CD4-positive, alpha-beta memory T cell (primary cell): ENCODE results near the gene NCBP2L. TPM values are rescaled to one million over a fixed set of nuclear protein-coding genes. Genes with fewer than 3 reads are reported as not detected.

Experiments used
- CTCF ChIA-PET: fragments of 350-600 bp; sonication (Branson Sonifier 250); formaldehyde crosslinking; loops from one replicate; lab custom pipeline; 2021; ENCODE audit warnings: inconsistent platforms; ENCODE audit not compliant: partially characterized antibody; lab: Charles Lee
- POLR2A ChIA-PET: fragments of 350-600 bp; sonication (Branson Sonifier 250); formaldehyde crosslinking; loops from one replicate; lab custom pipeline; 2021; ENCODE audit not compliant: partially characterized antibody; lab: Charles Lee
- DNase-seq, 5 donors: peaks; one replicate each; pipeline versions ENCODE4 v3.0.0 to v3.0.0-alpha.2; 2020 to 2022; ENCODE audit warnings: mixed read lengths in 1 of 5
- H3K27ac ChIP-seq: one replicate; pipeline ENCODE4 v1.7.0; 2013; ENCODE audit warnings: low read depth, low read length
- H3K27me3 ChIP-seq: 2 replicates; pipeline ENCODE4 v1.7.0; 2013; ENCODE audit warnings: mild to moderate bottlenecking, low read length, moderate library complexity; ENCODE audit not compliant: insufficient read depth
- H3K36me3 ChIP-seq: 2 replicates; pipeline ENCODE4 v1.7.0; 2013; ENCODE audit warnings: mild to moderate bottlenecking, low read length, moderate library complexity; ENCODE audit not compliant: insufficient read depth
- H3K4me1 ChIP-seq: 2 replicates; pipeline ENCODE4 v1.7.0; 2013; ENCODE audit warnings: mild to moderate bottlenecking, low read length, moderate library complexity; ENCODE audit not compliant: insufficient read depth
- H3K4me3 ChIP-seq, 2 donors: one replicate each; pipeline ENCODE4 v1.7.0; 2013; ENCODE audit warnings: low read length in 2 of 2, mild to moderate bottlenecking in 1 of 2
- H3K9me3 ChIP-seq, 2 donors: one replicate each; pipeline ENCODE4 v1.7.0; 2013; ENCODE audit warnings: low read length in 2 of 2, control low read depth in 1 of 2; ENCODE audit not compliant: control insufficient read depth in 1 of 2
- H3K27ac Mint-ChIP-seq, 7 donors: one replicate each; pipeline ENCODE4 v1.8.0; 2020 to 2021; ENCODE audit warnings: mixed read lengths in 7 of 7, mild to moderate bottlenecking in 6 of 7, inconsistent platforms in 3 of 7, moderate library complexity in 3 of 7
- H3K27me3 Mint-ChIP-seq, 2 donors: one replicate each; pipeline ENCODE4 v1.8.0; 2020 to 2021; ENCODE audit warnings: mixed read lengths in 2 of 2
- H3K36me3 Mint-ChIP-seq, 2 donors: one replicate each; pipeline ENCODE4 v1.8.0; 2020 to 2021; ENCODE audit warnings: mixed read lengths in 2 of 2, inconsistent platforms in 1 of 2, mild to moderate bottlenecking in 1 of 2
- H3K4me1 Mint-ChIP-seq, 4 donors: one replicate each; pipeline ENCODE4 v1.8.0; 2020 to 2021; ENCODE audit warnings: mixed read lengths in 4 of 4, mild to moderate bottlenecking in 1 of 4
- H3K4me3 Mint-ChIP-seq, 8 donors: one replicate each; pipeline ENCODE4 v1.8.0; 2020 to 2021; ENCODE audit warnings: mixed read lengths in 8 of 8, mild to moderate bottlenecking in 7 of 8, moderate library complexity in 6 of 8, inconsistent platforms in 3 of 8
- H3K9me3 Mint-ChIP-seq, 8 donors: one replicate each; pipeline ENCODE4 v1.8.0; 2020 to 2021; ENCODE audit warnings: mixed read lengths in 8 of 8, mild to moderate bottlenecking in 5 of 8, inconsistent platforms in 3 of 8, moderate library complexity in 1 of 8
- intact Hi-C: fragments of 100-400 bp; cut with micrococcal nuclease; formaldehyde crosslinking; loops from one replicate; pipeline ENCODE4 v1.15.1; 2023
- polyA plus RNA-seq, 2 donors: library from polyadenylated mRNA; unstranded; fragments of 300-500 nt; fragmentation: Illumina TruSeq; gene quantifications; one replicate each; pipeline ENCODE4 v1.2.3, GENCODE V29; 2021
- total RNA-seq, 2 experiments: library from RNA; stranded (reverse); gene quantifications; one replicate each; pipeline ENCODE4 v1.2.3, GENCODE V29; 2021

Gene NCBP2L
- total and polyA plus RNA-seq, 4 experiments from 2014 or later, result not detected

- H3K36me3 ChIP-seq, result no peaks in the 10 kb centered on the region
- peaks cover 0 to 5% of the 10 kb centered on the region in 2 donors for H3K36me3 Mint-ChIP-seq
Observed at GRCh38 chrX:107733686-107734085, 43.8 kb upstream of the NCBP2L start.

DNA sequence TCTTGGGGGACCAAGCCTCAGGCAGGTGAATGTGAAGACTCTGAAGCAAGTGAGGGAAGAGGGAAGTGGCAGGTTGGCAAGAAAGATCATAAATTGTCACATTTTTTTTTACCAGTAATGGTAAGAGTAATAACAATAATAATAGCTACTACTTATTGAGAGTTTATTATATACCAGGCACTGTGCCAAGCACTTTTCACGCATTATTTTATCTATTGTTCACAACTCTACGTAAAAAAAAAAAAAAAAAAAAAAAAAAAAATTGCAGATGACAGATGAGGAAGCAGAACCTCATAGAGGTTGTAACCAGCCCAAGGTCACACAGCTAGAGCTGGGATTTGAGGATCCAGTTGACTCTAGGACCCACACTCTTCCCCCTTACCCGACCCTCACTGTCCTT is 42.9 kb upstream of the NCBP2L start:
- Histone ChIP-seq H3K9me3 (no peaks in the 10 kb centered on the region), H3K4me1 (peaks cover 9% of the 10 kb centered on the region), H3K36me3 (no peaks in the 10 kb centered on the region), H3K27me3 (no peaks in the 10 kb centered on the region), H3K27ac (no peak overlapping the region), H3K4me3 (no peak overlapping the region)
- Mint-ChIP-seq H3K36me3 (peaks cover 0 to 5% of the 10 kb centered on the region in 2 donors), H3K4me1 (peaks cover 2 to 18% (median 6%) of the 10 kb centered on the region in 4 donors), H3K4me3 (no peak overlapping the region), H3K27ac (no peak overlapping the region), H3K27me3 (no peaks in the 10 kb centered on the region), H3K9me3 (no peaks in the 10 kb centered on the region)
- ChIA-PET CTCF (interaction anchor here (0.8 kb wide), 1 partner anchor 17 kb away, joined by 3 read pairs; no protein-coding TSS in a partner anchor), POLR2A (no interaction called here)
- intact Hi-C loops, result no loop called here
- no peak for DNase-seq

More at GRCh38 chrX:107733686-107734085, 43.8 kb upstream of the NCBP2L start:
- POLR2A ChIA-PET, result interaction anchor here (2.5 kb wide), 1 partner anchor 8 kb away, joined by 10 read pairs; no protein-coding TSS in a partner anchor
- intact Hi-C loops, result no loop called here
- Histone ChIP-seq H3K9me3 (no peaks in the 10 kb centered on the region), H3K4me3 (no peak overlapping the region), H3K4me1 (no peaks in the 10 kb centered on the region), H3K27ac (no peak overlapping the region), H3K27me3 (no peaks in the 10 kb centered on the region)
- Mint-ChIP-seq H3K27me3 (no peaks in the 10 kb centered on the region), H3K4me3 (no peak overlapping the region), H3K9me3 (no peaks in the 10 kb centered on the region), H3K27ac (no peak overlapping the region), H3K4me1 (peaks cover 0 to 10% (median 2%) of the 10 kb centered on the region in 4 donors)
- DNase-seq, result no peak
- CTCF ChIA-PET, result interaction anchor here (0.9 kb wide), 1 partner anchor 79 kb away, joined by 3 read pairs; no protein-coding TSS in a partner anchor

DNA sequence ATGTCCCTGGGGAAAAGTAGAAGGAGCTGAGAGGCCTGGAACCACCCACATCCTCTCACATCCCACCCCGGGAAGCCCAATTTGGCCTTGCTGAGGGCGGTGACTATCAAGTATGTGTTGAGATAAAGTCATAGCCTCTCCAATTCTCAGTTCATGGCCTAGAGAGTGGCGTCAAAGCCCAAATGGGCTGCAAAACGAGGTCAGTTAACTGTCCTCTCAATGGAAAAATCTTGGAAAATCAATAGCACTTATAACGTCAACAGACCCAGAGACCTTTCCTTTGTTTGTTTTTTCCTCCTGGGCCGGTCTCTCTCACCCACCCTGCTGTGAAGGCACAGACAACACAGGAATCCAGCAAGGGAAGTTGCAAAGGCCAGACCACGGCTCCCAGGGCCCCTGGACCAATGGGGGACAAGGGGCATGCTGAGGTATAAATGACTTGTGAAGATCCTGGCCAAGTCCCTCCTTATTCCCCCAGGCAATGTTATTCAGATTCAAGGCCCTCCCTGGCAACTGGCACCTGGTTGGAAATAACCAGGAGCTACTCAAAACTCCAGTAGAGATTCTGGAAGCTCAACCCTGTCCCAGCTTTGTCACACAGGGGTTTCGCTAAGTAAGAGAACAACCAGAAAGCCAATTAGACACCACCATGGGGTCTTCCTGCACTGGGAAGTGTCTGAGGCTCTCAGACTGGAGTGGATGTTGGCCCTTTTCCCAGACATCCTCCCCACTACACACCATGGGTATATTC is 40.6 kb upstream of the NCBP2L start:
- DNase-seq, result no peak
- peaks cover 2 to 5% of the 10 kb centered on the region in 2 donors for H3K36me3 Mint-ChIP-seq
- H3K27me3 Mint-ChIP-seq, result peaks cover 0 to under 1% of the 10 kb centered on the region in 2 donors
- H3K4me3 Mint-ChIP-seq, result no peak overlapping the region
- H3K9me3 Mint-ChIP-seq, result peaks cover 0 to 1% (median 0%) of the 10 kb centered on the region in 8 donors
- Histone ChIP-seq H3K4me1 (peaks cover 31% of the 10 kb centered on the region), H3K27ac (no peak overlapping the region), H3K9me3 (no peaks in the 10 kb centered on the region), H3K36me3 (no peaks in the 10 kb centered on the region), H3K27me3 (no peaks in the 10 kb centered on the region), H3K4me3 (no peak overlapping the region)
- peak overlapping the region in 1 of 7 donors; percentile 51 for H3K27ac Mint-ChIP-seq
- peaks cover 12 to 40% (median 23%) of the 10 kb centered on the region in 4 donors for H3K4me1 Mint-ChIP-seq
- ChIA-PET CTCF (interaction anchor here (3.2 to 3.3 kb wide), 2 partner anchors 17 to 64 kb away, joined by 10 to 19 read pairs; no protein-coding TSS in a partner anchor), POLR2A (interaction anchor here (5.8 kb wide), 1 partner anchor 61 kb away, joined by 142 read pairs; no protein-coding TSS in a partner anchor)
- intact Hi-C loops, result no loop called here

- ChIA-PET CTCF (interaction anchor here (0.9 to 3.3 kb wide), 5 partner anchors 18 to 79 kb away, joined by 3 to 19 read pairs (median 4); partner anchors contain the start of gene NCBP2L), POLR2A (interaction anchor here (1.2 to 7.5 kb wide), 3 partner anchors 23 to 63 kb away, joined by 4 to 210 read pairs (median 142); partner anchors contain the start of gene NCBP2L)
- Histone ChIP-seq H3K27me3 (no peaks in the 10 kb centered on the region), H3K36me3 (no peaks in the 10 kb centered on the region), H3K27ac (no peak overlapping the region), H3K4me3 (no peak overlapping the region), H3K4me1 (peaks cover 41% of the 10 kb centered on the region), H3K9me3 (no peaks in the 10 kb centered on the region)
- no peak for DNase-seq
- intact Hi-C loops, result no loop called here
- Mint-ChIP-seq H3K4me3 (no peak overlapping the region), H3K9me3 (peaks cover 0 to 9% (median 0%) of the 10 kb centered on the region in 8 donors), H3K27me3 (peaks cover 0 to 4% of the 10 kb centered on the region in 2 donors), H3K27ac (peak overlapping the region in 2 of 7 donors; percentile 56 to 64), H3K36me3 (peaks cover 0 to 7% of the 10 kb centered on the region in 2 donors), H3K4me1 (peaks cover 21 to 44% (median 31%) of the 10 kb centered on the region in 4 donors)
Observed at GRCh38 chrX:107738272-107738671, 39.3 kb upstream of the NCBP2L start.

DNA sequence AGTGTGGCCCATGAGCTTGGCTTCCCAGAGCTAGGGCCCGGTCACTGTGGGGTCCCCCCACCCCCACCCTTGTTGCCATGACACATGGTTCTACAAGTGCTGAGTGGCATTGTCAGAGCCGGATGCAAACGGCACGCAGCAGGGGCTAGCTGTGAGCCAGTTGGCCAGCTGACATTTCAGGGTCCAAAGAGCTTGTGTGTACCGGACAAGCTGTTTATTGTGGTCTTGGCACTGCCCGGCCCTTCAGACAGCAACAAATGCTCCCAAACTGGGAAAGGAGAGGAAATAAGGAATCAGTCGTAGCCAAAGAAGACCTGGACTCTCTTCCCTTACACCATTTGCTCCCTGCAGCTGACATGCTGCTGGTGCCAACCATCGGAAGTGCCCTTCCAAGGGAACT is 38.8 kb upstream of the NCBP2L start:
- Mint-ChIP-seq H3K27ac (peak overlapping the region in 2 of 7 donors; percentile 74 to 95), H3K27me3 (peaks cover 0 to 4% of the 10 kb centered on the region in 2 donors), H3K4me3 (peak overlapping the region in 1 of 8 donors; percentile 35), H3K9me3 (peaks cover 0 to 9% (median 0%) of the 10 kb centered on the region in 8 donors), H3K4me1 (peaks cover 21 to 44% (median 31%) of the 10 kb centered on the region in 4 donors), H3K36me3 (peaks cover 0 to 7% of the 10 kb centered on the region in 2 donors)
- no peaks in the 10 kb centered on the region for H3K36me3 ChIP-seq
- intact Hi-C loops, result no loop called here
- H3K9me3 ChIP-seq, result no peaks in the 10 kb centered on the region
- H3K27me3 ChIP-seq, result no peaks in the 10 kb centered on the region
- ChIA-PET CTCF (interaction anchor here (0.9 to 3.3 kb wide), 5 partner anchors 18 to 79 kb away, joined by 3 to 19 read pairs (median 4); partner anchors contain the start of gene NCBP2L), POLR2A (interaction anchor here (1.2 to 7.5 kb wide), 3 partner anchors 24 to 63 kb away, joined by 4 to 210 read pairs (median 142); partner anchors contain the start of gene NCBP2L)
- no peak overlapping the region for H3K27ac ChIP-seq
- peaks cover 46% of the 10 kb centered on the region for H3K4me1 ChIP-seq
- no peak overlapping the region for H3K4me3 ChIP-seq
- no peak for DNase-seq

GRCh38 chrX:107739541-107739940 is 38.0 kb upstream of the NCBP2L start:
- Mint-ChIP-seq H3K27ac (peak overlapping the region; percentile 72 to 100 (median 86)), H3K4me1 (peaks cover 21 to 46% (median 32%) of the 10 kb centered on the region in 4 donors), H3K36me3 (peaks cover 0 to 7% of the 10 kb centered on the region in 2 donors), H3K9me3 (peaks cover 0 to 9% (median 0%) of the 10 kb centered on the region in 8 donors), H3K27me3 (peaks cover 0 to 4% of the 10 kb centered on the region in 2 donors), H3K4me3 (peak overlapping the region in 3 of 8 donors; percentile 16 to 52 (median 29))
- no peaks in the 10 kb centered on the region for H3K36me3 ChIP-seq
- intact Hi-C loops, result no loop called here
- POLR2A ChIA-PET, result interaction anchor here (1.2 to 7.5 kb wide), 4 partner anchors 24 to 64 kb away, joined by 4 to 210 read pairs (median 94); partner anchors contain the start of genes NCBP2L and TSC22D3
- H3K27me3 ChIP-seq, result no peaks in the 10 kb centered on the region
- no peaks in the 10 kb centered on the region for H3K9me3 ChIP-seq
- CTCF ChIA-PET, result interaction anchor here (0.7 to 2.9 kb wide), 4 partner anchors 20 to 79 kb away, joined by 3 to 20 read pairs (median 10); no protein-coding TSS in a partner anchor
- H3K27ac ChIP-seq, result no peak overlapping the region
- no peak for DNase-seq
- peaks cover 48% of the 10 kb centered on the region for H3K4me1 ChIP-seq
- no peak overlapping the region for H3K4me3 ChIP-seq
